Measurements from ENCODE around the gene SLC35A2. TPM values are rescaled to one million over a fixed set of nuclear protein-coding genes. Genes with fewer than 3 reads are reported as not detected.

The SLC35A2 gene
- total RNA-seq, 4 donors from 2014 or later: 26.9 to 47.8 (median 32.3) TPM

- peak within 1 kb of the TSS; percentile 89 to 97 (median 94) for H3K27ac ChIP-seq
- no peaks in the 10 kb centered on the region for H3K9me3 ChIP-seq
- H3K4me3 ChIP-seq (replicated peaks in 1 of 3): peak within 1 kb of the TSS; percentile 36 to 70 (median 57)
- peaks cover 3 to 32% of the 10 kb centered on the region in 2 donors for H3K4me1 ChIP-seq
- intact Hi-C loops (cut with DNase I): no loop called here
- DNase-seq: peak in 1 of 2 donors; percentile 61
- H3K27me3 ChIP-seq: no peaks in the 10 kb centered on the region
- TF ChIP-seq, protein P1, sequence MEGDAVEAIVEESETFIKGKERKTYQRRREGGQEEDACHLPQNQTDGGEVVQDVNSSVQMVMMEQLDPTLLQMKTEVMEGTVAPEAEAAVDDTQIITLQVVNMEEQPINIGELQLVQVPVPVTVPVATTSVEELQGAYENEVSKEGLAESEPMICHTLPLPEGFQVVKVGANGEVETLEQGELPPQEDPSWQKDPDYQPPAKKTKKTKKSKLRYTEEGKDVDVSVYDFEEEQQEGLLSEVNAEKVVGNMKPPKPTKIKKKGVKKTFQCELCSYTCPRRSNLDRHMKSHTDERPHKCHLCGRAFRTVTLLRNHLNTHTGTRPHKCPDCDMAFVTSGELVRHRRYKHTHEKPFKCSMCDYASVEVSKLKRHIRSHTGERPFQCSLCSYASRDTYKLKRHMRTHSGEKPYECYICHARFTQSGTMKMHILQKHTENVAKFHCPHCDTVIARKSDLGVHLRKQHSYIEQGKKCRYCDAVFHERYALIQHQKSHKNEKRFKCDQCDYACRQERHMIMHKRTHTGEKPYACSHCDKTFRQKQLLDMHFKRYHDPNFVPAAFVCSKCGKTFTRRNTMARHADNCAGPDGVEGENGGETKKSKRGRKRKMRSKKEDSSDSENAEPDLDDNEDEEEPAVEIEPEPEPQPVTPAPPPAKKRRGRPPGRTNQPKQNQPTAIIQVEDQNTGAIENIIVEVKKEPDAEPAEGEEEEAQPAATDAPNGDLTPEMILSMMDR (IDR thresholded peaks at IDR 0.05): no peak
- TF ChIP-seq POLR2A (IDR thresholded peaks at IDR 0.05): no peak
- H3K36me3 ChIP-seq: no peaks in the 10 kb centered on the region
- WGBS, 2 donors: 0% methylated on average over 3 of the region's 53 CpGs; no CpG with 5 or more reads in 1 of the 2 donors
Measured at GRCh38 chrX:48957477-48957826, 46.0 kb upstream of the SLC35A2 start, which contains the start of gene OTUD5. Gene OTUD5, minus strand, starts transcription at chrX:48957607. Its CDS starts 37 bp downstream, at chrX:48957570.

DNA sequence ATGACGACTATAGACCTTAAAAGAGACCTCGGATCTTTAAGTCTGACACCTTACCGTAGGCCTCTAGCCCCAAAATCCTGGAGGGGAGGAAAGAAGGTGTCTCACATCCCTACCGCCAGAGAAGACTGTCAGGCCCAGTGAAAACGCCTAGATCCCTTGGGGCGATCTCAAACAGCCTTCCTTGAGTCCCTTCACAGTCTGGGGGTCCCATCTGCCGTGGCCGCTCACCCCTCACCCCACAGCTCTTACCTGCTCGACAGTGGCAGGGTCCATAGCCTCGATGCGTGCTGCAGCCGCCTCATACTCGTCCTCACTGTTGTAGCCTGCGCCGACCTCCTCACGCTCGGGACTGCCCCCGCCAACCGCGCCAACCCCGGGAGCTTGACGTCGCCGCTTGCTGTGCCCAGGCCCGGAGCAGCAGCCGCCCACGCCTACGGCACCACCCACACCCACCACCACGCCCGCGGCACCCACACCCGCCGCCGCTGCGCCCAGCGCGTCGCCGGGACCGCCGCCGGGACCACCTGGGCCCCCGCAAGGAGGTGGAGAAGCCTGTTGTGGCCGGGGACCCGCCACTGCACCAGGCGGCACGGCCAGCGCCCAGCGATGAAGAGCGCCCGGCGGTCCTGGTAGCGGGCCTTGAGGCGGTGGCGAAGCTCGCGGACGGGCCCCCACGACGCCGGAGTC, 45.4 kb upstream of the SLC35A2 start:
- 6% methylated on average over 8 of the region's 61 CpGs; no CpG with 5 or more reads in 1 of the 2 donors for WGBS, 2 donors
- Histone ChIP-seq H3K27me3 (no peaks in the 10 kb centered on the region), H3K36me3 (no peaks in the 10 kb centered on the region), H3K27ac (peak overlapping the region in 2 of 3 donors; percentile 38 to 89), H3K4me3 (replicated peaks in 1 of 3) (peak overlapping the region; percentile 15 to 70 (median 57)), H3K4me1 (peaks cover 3 to 32% of the 10 kb centered on the region in 2 donors), H3K9me3 (no peaks in the 10 kb centered on the region)
- peak in 1 of 2 donors; percentile 7 for DNase-seq
- intact Hi-C loops (cut with DNase I): no loop called here
- TF ChIP-seq, protein P1 (IDR thresholded peaks at IDR 0.05): no peak
- no peak for TF ChIP-seq POLR2A (IDR thresholded peaks at IDR 0.05)

DNA sequence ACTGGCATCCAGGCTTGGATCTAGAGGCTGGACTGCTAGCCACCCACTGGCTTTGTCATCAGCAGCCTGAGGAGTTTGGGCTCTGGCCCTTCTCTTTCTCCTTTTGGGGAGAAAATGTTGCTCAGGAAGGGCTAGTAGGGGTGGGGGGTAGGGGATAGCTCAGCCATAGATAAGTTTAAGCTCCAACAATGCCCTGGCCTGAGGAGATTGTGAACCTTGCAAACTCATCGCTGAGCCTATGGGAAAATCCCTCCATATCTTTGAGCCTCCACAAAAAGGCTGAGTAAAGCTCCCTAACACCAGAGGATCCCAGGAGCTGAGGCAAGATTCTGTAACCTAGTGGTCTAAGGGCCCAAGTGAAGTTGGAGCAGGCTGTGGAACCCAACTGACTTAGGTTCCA, 37.1 kb upstream of the SLC35A2 start:
- WGBS, 2 donors: 86% methylated on average over 1 of the region's 1 CpG; no CpG with 5 or more reads in 1 of the 2 donors
- H3K4me1 ChIP-seq: peaks cover 0 to 10% of the 10 kb centered on the region in 2 donors
- TF ChIP-seq POLR2A (IDR thresholded peaks at IDR 0.05): no peak
- TF ChIP-seq, protein P1 (IDR thresholded peaks at IDR 0.05): no peak
- H3K27me3 ChIP-seq: no peaks in the 10 kb centered on the region
- H3K4me3 ChIP-seq (replicated peaks in 1 of 3): no peak overlapping the region
- no peaks in the 10 kb centered on the region for H3K36me3 ChIP-seq
- no peaks in the 10 kb centered on the region for H3K9me3 ChIP-seq
- H3K27ac ChIP-seq: no peak overlapping the region
- DNase-seq: no peak
- intact Hi-C loops (cut with DNase I): no loop called here

DNA sequence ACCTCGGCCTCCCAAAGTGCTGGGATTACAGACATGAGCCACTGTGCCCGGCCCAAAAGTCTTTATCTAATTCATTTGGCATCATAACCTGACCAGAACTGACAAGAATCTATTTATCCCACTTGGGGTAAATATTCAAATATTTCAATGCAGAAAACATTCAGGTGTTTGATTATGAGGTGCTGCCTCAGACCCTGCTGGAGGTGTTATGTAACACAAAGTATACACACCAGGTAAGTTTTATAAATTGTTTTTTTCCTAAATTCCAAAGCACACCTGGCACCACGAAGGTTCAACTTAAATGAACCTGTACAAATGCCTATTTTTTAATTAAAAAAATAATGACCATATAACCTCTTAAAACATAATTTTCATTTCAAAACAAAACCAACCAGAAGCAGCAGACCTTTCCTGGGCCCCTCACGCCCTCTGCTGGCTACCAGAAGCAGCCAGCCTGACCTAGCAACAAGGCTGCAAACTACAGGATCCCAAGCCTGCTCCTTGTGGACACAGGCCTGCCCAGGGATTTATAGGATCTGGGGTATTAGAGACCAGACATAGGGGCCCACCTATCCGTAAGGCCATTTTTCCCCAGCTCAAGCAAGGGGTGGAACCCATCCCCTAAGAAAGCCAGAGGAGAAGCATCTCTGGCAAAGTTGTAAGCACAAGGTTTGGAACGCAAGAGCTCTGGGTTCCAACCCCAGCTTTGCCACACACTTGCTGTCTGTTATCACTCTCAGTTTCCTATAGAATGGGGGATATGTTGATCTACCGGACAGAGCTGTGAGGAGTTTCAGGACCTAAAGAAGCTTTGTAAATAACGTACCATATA, 34.3 kb upstream of the SLC35A2 start:
- intact Hi-C loops (cut with DNase I): no loop called here
- H3K36me3 ChIP-seq: no peaks in the 10 kb centered on the region
- no peak overlapping the region for H3K4me3 ChIP-seq (replicated peaks in 1 of 3)
- H3K4me1 ChIP-seq: no peaks in the 10 kb centered on the region
- H3K27me3 ChIP-seq: no peaks in the 10 kb centered on the region
- 61 to 66% methylated on average over 5 to 8 of the region's 8 CpGs for WGBS, 2 donors
- H3K27ac ChIP-seq: no peak overlapping the region
- TF ChIP-seq POLR2A (IDR thresholded peaks at IDR 0.05): no peak
- TF ChIP-seq, protein P1 (IDR thresholded peaks at IDR 0.05): peak in 5 of 6 experiments; percentile 20 to 65 (median 40)
- H3K9me3 ChIP-seq: no peaks in the 10 kb centered on the region
- DNase-seq: peak; percentile 42 to 45
